Panc1 (cell line): Measurements from ENCODE around the gene POU2AF1.

Source experiments
- POLR2AphosphoS5 ChIP-seq: IDR thresholded peaks from 2 replicates; pipeline ENCODE4 v1.6.1; 2012; ENCODE audit warnings: mild to moderate bottlenecking, low read depth, low read length, moderate library complexity
- SIN3A ChIP-seq: IDR thresholded peaks from 2 replicates; pipeline ENCODE4 v1.6.1; 2012; ENCODE audit warnings: low read depth, mild to moderate bottlenecking, low read length, moderate library complexity, borderline replicate concordance; ENCODE audit not compliant: insufficient read depth
- TCF7L2 ChIP-seq: IDR thresholded peaks from 2 replicates; pipeline ENCODE4 v1.6.1; 2011; ENCODE audit warnings: mild to moderate bottlenecking, low read depth, low read length, inconsistent platforms
- TF ChIP-seq, protein P1 (sequence below): fragments of 450-650 bp; IDR thresholded peaks from 2 replicates; pipeline ENCODE4 v1.5.1; 2017; ENCODE audit warnings: mild to moderate bottlenecking
- TF ChIP-seq, protein P2 (sequence below), 2 experiments: IDR thresholded peaks; 2 replicates each; pipeline ENCODE4 v1.6.1; 2011 to 2012; ENCODE audit warnings: low read depth in 2 of 2, control low read depth in 1 of 2, low read length in 1 of 2, mild to moderate bottlenecking in 1 of 2, moderate library complexity in 1 of 2; ENCODE audit not compliant: insufficient read depth in 1 of 2

DNA sequence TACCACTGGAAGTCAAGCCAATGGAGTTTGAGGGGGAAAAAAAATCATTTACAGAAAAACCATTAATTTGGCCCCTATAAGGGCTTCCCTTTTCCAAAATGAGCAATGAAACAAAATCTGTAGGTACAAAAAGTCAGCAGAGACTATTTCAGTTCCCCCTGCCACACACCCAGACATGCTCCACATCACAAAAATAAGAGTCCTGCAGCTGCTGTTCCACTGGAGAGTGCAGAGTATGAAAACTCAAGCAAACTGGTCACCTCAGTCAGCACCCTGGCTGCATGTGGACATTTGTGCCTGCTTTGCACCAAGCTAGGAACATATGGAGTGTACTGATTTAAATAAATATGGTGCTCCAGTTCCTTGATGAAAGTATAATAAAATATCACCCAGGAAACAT lies 15.1 kb downstream of the POU2AF1 start:
- TF ChIP-seq, protein P1, sequence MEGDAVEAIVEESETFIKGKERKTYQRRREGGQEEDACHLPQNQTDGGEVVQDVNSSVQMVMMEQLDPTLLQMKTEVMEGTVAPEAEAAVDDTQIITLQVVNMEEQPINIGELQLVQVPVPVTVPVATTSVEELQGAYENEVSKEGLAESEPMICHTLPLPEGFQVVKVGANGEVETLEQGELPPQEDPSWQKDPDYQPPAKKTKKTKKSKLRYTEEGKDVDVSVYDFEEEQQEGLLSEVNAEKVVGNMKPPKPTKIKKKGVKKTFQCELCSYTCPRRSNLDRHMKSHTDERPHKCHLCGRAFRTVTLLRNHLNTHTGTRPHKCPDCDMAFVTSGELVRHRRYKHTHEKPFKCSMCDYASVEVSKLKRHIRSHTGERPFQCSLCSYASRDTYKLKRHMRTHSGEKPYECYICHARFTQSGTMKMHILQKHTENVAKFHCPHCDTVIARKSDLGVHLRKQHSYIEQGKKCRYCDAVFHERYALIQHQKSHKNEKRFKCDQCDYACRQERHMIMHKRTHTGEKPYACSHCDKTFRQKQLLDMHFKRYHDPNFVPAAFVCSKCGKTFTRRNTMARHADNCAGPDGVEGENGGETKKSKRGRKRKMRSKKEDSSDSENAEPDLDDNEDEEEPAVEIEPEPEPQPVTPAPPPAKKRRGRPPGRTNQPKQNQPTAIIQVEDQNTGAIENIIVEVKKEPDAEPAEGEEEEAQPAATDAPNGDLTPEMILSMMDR = no peak
- TF ChIP-seq, protein P2, sequence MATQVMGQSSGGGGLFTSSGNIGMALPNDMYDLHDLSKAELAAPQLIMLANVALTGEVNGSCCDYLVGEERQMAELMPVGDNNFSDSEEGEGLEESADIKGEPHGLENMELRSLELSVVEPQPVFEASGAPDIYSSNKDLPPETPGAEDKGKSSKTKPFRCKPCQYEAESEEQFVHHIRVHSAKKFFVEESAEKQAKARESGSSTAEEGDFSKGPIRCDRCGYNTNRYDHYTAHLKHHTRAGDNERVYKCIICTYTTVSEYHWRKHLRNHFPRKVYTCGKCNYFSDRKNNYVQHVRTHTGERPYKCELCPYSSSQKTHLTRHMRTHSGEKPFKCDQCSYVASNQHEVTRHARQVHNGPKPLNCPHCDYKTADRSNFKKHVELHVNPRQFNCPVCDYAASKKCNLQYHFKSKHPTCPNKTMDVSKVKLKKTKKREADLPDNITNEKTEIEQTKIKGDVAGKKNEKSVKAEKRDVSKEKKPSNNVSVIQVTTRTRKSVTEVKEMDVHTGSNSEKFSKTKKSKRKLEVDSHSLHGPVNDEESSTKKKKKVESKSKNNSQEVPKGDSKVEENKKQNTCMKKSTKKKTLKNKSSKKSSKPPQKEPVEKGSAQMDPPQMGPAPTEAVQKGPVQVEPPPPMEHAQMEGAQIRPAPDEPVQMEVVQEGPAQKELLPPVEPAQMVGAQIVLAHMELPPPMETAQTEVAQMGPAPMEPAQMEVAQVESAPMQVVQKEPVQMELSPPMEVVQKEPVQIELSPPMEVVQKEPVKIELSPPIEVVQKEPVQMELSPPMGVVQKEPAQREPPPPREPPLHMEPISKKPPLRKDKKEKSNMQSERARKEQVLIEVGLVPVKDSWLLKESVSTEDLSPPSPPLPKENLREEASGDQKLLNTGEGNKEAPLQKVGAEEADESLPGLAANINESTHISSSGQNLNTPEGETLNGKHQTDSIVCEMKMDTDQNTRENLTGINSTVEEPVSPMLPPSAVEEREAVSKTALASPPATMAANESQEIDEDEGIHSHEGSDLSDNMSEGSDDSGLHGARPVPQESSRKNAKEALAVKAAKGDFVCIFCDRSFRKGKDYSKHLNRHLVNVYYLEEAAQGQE (IDR thresholded peaks at IDR 0.05; ENCODE audit: insufficient read depth in 1 of 2, low read depth in 2 of 2, low read length in 1 of 2) = no peak
- TF ChIP-seq SIN3A (no peak), POLR2AphosphoS5 (no peak), TCF7L2 (no peak)
